GM04503 (cell line): ENCODE data around the gene STARD8.
"Not testable (repeated sequence)": the region's sequence is repeated elsewhere in the genome, so short reads cannot be mapped to it uniquely, and the experiment has no call there.

Source experiments
- DNase-seq: peaks from one replicate; pipeline ENCODE4 v3.0.0-alpha.2; 2012; ENCODE audit warnings: low read depth

Gene STARD8, protein sequence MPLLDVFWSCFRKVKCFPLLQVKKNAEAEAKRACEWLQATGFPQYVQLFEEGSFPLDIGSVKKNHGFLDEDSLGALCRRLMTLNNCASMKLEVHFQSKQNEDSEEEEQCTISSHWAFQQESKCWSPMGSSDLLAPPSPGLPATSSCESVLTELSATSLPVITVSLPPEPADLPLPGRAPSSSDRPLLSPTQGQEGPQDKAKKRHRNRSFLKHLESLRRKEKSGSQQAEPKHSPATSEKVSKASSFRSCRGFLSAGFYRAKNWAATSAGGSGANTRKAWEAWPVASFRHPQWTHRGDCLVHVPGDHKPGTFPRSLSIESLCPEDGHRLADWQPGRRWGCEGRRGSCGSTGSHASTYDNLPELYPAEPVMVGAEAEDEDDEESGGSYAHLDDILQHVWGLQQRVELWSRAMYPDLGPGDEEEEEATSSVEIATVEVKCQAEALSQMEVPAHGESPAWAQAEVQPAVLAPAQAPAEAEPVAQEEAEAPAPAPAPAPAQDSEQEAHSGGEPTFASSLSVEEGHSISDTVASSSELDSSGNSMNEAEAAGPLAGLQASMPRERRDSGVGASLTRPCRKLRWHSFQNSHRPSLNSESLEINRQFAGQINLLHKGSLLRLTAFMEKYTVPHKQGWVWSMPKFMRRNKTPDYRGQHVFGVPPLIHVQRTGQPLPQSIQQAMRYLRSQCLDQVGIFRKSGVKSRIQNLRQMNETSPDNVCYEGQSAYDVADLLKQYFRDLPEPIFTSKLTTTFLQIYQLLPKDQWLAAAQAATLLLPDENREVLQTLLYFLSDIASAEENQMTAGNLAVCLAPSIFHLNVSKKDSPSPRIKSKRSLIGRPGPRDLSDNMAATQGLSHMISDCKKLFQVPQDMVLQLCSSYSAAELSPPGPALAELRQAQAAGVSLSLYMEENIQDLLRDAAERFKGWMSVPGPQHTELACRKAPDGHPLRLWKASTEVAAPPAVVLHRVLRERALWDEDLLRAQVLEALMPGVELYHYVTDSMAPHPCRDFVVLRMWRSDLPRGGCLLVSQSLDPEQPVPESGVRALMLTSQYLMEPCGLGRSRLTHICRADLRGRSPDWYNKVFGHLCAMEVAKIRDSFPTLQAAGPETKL

GRCh38 chrX:68647156-68647957 lies at the start of gene STARD8:
TSS of gene STARD8 (plus strand) at chrX:68647666. CDS start at chrX:68647883, 217 bp downstream.
- DNase-seq = no peak

DNA sequence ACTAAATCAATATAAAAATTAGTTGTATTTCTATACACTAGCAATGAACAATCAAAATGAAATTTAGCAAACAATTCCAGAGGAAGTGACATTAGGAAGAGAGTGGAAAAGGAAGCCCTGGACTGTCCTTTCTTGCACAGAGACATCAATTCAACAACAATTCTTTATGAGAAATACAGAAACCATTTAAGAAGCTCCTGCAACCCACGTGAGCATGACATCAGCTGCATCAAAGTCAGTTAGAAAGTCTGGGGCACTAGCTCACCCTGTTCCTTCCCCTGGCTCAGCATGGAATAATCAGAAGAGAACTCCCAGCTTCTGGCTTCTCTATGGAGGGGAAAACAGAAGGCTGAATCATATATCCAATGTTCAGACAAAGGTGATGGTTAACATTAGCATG lies 48.6 kb upstream of the STARD8 start:
- no peak for DNase-seq

DNA sequence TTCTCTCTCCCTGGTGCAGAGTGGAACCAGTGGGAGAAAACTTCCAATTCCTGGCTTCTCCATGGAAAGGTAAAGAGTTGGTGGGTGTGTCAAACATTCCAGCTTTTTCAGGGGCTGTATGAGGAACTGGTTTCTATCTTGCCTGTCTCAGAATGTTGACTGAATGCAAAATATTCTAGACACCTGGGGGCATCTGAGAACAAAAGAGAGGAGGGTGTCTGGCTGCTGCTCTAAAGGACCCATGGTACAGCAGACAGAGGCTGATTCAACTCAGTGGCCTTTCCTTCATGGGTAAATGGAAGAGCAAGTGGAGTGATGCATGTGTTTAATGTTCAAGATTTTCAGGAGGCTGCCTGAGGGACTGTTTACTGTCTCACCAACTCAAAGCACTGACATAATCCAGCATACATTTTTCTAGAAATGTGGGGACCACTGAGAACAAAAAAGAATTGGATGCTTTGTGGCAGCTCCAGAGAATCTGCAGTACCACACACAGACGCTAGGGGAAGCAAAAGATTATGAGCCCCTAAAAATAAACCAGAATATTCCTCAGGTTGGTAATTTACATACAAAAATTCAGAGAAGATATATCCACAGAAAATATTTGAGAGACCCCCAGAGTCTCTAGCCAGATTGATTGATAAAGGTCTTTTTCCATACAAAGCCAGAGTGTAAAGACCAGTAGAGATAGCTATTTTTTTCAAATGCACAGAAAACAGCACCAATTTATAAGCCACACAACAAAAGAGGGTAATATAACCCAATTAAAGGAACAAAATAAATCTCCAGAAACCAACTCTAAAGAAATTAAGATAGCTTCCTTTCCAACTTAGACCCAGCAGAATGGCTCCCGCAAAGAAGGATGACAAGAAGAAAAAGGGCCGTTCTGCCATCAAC lies 48.0 kb upstream of the STARD8 start:
- no peak for DNase-seq

DNA sequence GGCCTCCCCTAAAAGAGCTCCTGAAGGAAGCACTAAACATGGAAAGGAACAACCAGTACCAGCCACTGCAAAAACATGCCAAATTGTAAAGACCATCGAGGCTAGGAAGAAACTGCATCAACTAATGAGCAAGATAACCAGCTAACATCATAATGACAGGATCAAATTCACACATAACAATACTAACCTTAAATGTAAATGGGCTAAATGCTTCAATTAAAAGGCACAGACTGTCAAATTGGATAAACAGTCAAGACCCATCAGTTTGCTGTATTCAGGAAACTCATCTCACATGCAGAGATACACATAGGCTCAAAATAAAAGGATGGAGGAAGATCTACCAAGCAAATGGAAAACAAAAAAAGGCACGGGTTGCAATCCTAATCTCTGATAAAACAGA lies 43.2 kb upstream of the STARD8 start:
- DNase-seq = not testable (repeated sequence)

DNA sequence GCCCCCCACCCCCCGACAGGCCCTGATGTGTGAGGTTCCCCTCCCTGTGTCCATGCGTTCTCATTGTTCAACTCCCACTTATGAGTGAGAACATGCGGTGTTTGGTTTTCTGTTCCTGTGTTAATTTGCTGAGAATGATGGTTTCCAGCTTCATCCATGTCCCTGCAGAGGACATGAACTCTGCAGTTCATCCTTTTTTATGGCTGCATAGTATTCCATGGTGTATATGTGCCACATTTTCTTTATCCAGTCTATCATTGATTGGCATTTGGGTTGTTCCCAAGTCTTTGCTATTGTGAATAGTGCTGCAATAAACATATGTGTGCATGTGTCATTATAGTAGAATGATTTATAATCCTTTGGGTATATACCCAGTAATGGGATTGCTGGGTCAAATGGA lies 32.7 kb upstream of the STARD8 start:
- not testable (repeated sequence) for DNase-seq

DNA sequence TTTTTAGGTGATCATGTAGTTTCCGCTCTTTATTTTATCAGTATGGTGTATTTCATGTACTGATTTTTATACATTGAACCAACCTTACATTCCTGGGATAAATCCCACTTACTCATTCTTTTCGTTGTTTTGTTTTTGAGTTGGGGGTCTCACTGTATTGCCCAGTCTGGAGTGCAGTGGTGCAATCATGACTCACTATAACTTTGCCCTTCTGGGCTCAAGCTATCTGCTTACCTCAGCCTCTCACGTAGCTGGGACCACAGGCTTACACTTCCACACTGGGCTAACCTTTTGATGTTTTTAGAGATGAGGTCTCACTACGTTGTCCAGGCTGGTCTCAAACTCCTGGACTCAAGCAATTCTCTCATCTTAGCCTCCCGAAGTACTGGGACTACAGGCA lies 19.5 kb upstream of the STARD8 start:
- no peak for DNase-seq

- not testable (repeated sequence) for DNase-seq
Measured at GRCh38 chrX:68629936-68630335, 17.5 kb upstream of the STARD8 start.

DNA sequence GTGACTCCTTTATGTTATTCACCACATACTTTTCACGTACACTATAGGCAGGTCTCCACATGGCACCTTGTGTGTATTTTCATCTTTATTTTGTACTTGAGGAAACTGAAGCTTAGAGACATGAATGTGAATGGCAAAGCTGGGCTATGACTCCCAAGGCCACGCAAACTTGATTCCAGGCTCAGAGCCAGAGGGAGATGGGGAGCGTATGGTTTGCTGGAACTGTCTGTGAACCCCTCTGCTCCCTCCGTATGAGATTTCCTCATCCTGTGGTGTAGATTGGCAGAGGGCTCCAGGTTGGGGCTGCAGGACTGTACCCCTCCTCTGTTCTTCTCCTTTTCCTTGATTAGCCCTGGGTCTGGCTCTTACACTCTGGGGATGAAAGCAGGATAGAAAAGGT lies 16.1 kb upstream of the STARD8 start:
- DNase-seq = no peak

- DNase-seq = no peak
Measured at GRCh38 chrX:68632491-68632890, 15.0 kb upstream of the STARD8 start.

DNA sequence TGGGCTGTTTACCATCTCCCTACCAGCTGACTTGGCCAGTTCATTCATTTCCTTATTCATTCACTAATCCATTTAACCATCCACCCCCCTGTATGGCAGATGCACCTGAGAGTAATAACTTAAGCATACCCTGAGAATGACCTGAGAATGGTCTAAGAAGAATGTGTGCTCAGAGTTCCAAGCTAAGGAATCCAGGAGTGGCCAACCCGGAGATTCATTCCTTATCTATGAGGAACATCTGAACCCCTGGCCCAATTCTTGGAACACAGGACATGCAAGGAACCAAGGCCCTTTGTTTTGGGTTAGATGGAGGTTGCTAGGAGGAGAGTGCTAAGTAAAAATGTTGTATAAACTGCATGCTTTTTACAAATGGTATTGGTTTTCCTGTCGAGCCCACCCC lies 13.5 kb upstream of the STARD8 start:
- DNase-seq = no peak

- no peak for DNase-seq
Measured at GRCh38 chrX:68634649-68635227, 12.7 kb upstream of the STARD8 start.

DNA sequence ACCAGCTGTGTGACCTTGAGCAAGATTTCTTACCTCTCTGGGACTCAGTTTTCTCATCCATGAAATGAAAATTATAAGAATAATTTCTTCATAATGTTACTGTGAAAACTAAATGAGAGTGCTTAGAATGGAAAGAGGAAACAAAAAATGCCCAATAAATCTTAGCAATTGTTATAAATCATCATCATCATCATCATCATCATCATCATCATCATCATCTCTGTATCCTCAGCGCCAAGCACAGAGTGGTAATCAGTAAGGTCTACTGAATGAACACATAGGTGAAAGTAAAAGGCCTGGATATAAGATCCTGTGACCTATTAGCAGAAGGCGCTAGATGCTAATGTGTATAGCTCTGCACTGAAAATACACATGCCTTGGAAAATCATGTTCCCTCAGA lies 6.8 kb upstream of the STARD8 start:
- no peak for DNase-seq

GRCh38 chrX:68644861-68645260 lies 2.6 kb upstream of the STARD8 start:
- no peak for DNase-seq

- DNase-seq = no peak
Measured at GRCh38 chrX:68646421-68646820, 1.0 kb upstream of the STARD8 start.

DNA sequence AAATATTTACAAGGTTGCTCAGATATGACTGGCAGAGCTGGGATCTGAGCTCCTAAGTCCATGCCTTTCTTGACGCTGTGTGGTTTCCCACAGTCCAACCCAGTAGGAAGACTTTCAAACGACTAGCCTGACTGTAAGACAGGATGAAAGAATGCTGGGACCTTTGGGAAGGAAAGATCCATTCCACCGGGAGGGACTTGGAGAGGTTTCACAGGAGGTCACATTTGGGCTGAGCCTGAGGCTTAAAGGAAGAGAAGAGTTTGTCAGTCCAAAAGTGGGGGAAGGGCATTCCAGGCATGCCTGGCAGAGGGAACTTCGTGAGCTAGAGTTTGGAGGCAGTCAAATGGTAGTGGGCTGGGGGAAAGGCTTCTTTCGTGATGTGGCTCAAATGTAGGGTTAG lies 1.5 kb downstream of the STARD8 start:
- DNase-seq = no peak

DNA sequence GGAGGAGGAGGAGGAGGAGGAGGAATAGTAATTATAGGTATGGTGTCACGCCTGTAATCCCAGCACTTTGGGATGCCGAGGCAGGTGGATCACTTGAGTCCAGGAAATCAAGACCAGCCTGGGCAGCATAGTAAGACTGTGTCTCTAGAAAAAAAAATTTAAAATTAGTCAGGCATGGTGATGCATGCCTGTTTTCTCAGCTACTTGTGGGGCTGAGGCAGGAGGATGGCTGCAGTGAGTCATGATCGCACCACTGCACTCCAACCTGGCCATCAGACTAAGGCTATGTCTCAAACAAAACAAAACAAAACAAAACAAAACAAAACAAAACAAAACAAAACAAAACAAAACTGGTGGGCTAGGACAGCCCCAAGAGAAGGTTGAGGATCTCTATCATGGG lies 3.0 kb downstream of the STARD8 start:
- no peak for DNase-seq

DNA sequence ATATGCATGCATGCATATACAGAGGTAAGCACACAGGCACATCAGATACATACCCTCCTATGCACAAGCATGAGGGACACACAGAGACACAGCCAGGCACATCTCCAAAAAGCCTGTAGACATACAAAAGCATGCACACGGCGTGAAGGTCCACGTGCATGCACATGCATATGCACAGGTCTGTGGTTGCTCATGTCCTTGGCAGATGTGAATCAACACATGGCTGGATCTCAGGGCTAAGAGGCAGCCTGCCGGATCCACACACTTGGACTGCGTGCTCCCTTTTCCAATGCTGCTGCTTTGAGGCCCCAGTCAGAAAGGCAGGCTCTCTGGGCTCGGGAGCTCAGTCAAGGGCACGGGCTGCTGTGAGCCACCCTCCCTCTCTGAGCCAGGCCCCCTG lies 3.6 kb downstream of the STARD8 start:
- DNase-seq = no peak

DNA sequence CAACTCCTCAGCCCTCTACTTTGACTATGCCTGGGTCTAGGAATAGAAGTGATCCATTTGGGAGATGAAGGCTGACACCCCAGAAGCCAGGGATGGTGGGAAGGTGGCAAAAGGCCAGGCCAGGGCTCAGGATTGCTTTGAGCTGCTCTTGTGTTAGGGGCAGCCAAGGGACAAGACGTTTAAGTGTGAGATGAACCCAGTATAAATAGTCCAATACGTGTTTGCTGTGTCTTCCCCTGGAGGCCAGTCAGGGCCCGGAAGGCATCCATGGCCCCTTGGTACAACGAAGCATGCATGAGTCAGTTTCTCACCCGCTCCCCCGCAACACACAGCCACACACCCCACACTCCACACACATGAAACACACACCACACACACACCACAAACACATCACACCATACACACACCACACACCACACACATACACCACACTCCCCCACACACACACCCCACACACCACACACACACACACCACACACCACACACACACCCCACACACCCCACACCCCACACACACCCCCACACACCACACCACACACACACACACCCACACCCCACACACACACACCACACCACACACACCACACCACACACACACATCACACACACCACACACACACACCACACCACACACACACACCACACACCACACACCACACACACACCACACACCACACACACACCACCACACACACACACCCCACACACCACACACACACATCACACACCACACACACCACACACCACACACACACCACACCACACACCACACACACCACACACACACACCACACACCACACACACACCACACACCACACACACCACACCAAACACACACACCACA lies 5.1 kb downstream of the STARD8 start:
- DNase-seq = no peak

- no peak for DNase-seq
Measured at GRCh38 chrX:68654693-68655092, 7.2 kb downstream of the STARD8 start.

DNA sequence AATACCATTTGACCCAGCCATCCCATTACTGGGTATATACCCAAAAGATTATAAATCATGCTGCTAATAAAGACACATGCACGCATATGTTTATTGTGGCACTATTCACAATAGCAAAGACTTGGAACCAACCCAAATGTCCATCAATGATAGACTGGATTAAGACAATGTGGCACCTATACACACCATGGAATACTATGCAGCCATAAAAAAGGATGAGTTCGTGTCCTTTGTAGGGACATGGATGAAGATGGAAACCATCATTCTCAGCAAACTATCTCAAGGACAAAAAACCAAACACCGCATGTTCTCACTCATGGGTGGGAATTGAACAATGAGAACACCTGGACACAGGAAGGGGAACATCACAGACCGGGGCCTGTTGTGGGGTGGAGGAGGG lies 9.0 kb downstream of the STARD8 start:
- DNase-seq = not testable (repeated sequence)
